GM23338 (cell line): ENCODE results near the gene CUX1. TPM values are rescaled to one million over a fixed set of nuclear protein-coding genes. Genes with fewer than 3 reads are reported as not detected.

Experiments
- ATAC-seq: fragments of 200-7000 bp; cut with Tn5 transposase; 3 replicates; pipeline ENCODE4 v1.9.1; 2020
- DNase-seq: peaks from one replicate; pipeline ENCODE4 v3.0.0-alpha.2; 2015; ENCODE audit warnings: low spot score
- H2AFZ ChIP-seq: fragments of 200-600 bp; sonication (generic); 2 replicates; pipeline ENCODE4 v1.8.0; 2016; ENCODE audit warnings: antibody characterized with exemption, mild to moderate bottlenecking, moderate library complexity
- H3F3A ChIP-seq: fragments of 200-600 bp; sonication (generic); replicated peaks from 2 replicates; pipeline ENCODE4 v1.8.0; 2017; ENCODE audit warnings: antibody characterized with exemption, mixed run types, low read depth
- H3K27ac ChIP-seq: fragments of 200-600 bp; sonication (generic); 2 replicates; pipeline ENCODE4 v1.6.1; 2016; ENCODE audit warnings: low read depth
- H3K27me3 ChIP-seq: fragments of 200-600 bp; sonication (generic); 2 replicates; pipeline ENCODE4 v1.8.0; 2016; ENCODE audit warnings: mild to moderate bottlenecking, mixed run types, moderate library complexity; ENCODE audit not compliant: insufficient read depth
- H3K36me3 ChIP-seq: fragments of 200-600 bp; sonication (generic); 2 replicates; pipeline ENCODE4 v1.8.0; 2016; ENCODE audit warnings: mild to moderate bottlenecking; ENCODE audit not compliant: insufficient read depth
- H3K4me1 ChIP-seq: fragments of 200-600 bp; sonication (generic); 2 replicates; pipeline ENCODE4 v1.8.0; 2016; ENCODE audit warnings: mild to moderate bottlenecking, moderate library complexity; ENCODE audit not compliant: insufficient read depth
- H3K4me2 ChIP-seq: fragments of 200-600 bp; sonication (generic); 2 replicates; pipeline ENCODE4 v1.7.1; 2017; ENCODE audit warnings: mixed run types
- H3K4me3 ChIP-seq: fragments of 200-600 bp; sonication (generic); 2 replicates; pipeline ENCODE4 v1.6.1; 2016; ENCODE audit warnings: mixed run types
- H3K79me2 ChIP-seq: fragments of 200-600 bp; sonication (generic); replicated peaks from 2 replicates; pipeline ENCODE4 v1.8.0; 2017; ENCODE audit warnings: mild to moderate bottlenecking; ENCODE audit not compliant: insufficient read depth
- H3K9me2 ChIP-seq: fragments of 200-600 bp; sonication (generic); 2 replicates; pipeline ENCODE4 v1.8.0; 2017; ENCODE audit not compliant: insufficient read depth
- H4K20me1 ChIP-seq: fragments of 200-600 bp; sonication (generic); replicated peaks from 2 replicates; pipeline ENCODE4 v1.8.0; 2017; ENCODE audit warnings: mild to moderate bottlenecking; ENCODE audit not compliant: insufficient read depth
- H3K27ac Mint-ChIP-seq: 2 replicates; pipeline ENCODE4 v1.8.0; 2020; ENCODE audit warnings: inconsistent platforms, mild to moderate bottlenecking, moderate library complexity, mixed read lengths
- H3K27me3 Mint-ChIP-seq: 3 replicates; pipeline ENCODE4 v1.8.0; 2022; ENCODE audit warnings: low read depth, mild to moderate bottlenecking, moderate library complexity, mixed read lengths, inconsistent platforms; ENCODE audit not compliant: insufficient read depth, poor library complexity
- H3K36me3 Mint-ChIP-seq: 3 replicates; pipeline ENCODE4 v1.8.0; 2021; ENCODE audit warnings: low read depth, mild to moderate bottlenecking, inconsistent platforms, moderate library complexity, mixed read lengths
- H3K4me1 Mint-ChIP-seq: 3 replicates; pipeline ENCODE4 v1.8.0; 2020; ENCODE audit warnings: mild to moderate bottlenecking, inconsistent platforms, mixed read lengths
- H3K4me3 Mint-ChIP-seq: 3 replicates; pipeline ENCODE4 v1.8.0; 2021; ENCODE audit warnings: moderate library complexity, mild to moderate bottlenecking, inconsistent platforms, mixed read lengths
- H3K9me3 Mint-ChIP-seq: 3 replicates; pipeline ENCODE4 v1.8.0; 2020; ENCODE audit warnings: moderate library complexity, mild to moderate bottlenecking, inconsistent platforms, mixed read lengths
- CREB1 ChIP-seq: fragments of 250-450 bp; sonication (Bioruptor Pico); IDR thresholded peaks from 2 replicates; pipeline ENCODE4 v1.5.0; 2020; ENCODE audit warnings: low read depth, mild to moderate bottlenecking, moderate library complexity
- ETS1 ChIP-seq: IDR thresholded peaks from 2 replicates; pipeline ENCODE4 v1.6.1; 2016; ENCODE audit warnings: antibody characterized with exemption
- EZH2 ChIP-seq: fragments of 200-600 bp; sonication (generic); IDR thresholded peaks from one replicate; pipeline ENCODE4 v1.8.0; 2017; ENCODE audit warnings: antibody characterized with exemption, mild to moderate bottlenecking, low read depth; ENCODE audit not compliant: unreplicated experiment
- EZH2phosphoT487 ChIP-seq: fragments of 200-600 bp; sonication (generic); IDR thresholded peaks from one replicate; pipeline ENCODE4 v1.8.1; 2018; ENCODE audit warnings: antibody characterized with exemption; ENCODE audit not compliant: unreplicated experiment
- JUNB ChIP-seq: IDR thresholded peaks from one replicate; pipeline ENCODE4 v1.6.1; 2016; ENCODE audit warnings: antibody characterized with exemption; ENCODE audit not compliant: unreplicated experiment
- NANOG ChIP-seq: IDR thresholded peaks from 2 replicates; pipeline ENCODE4 v1.6.1; 2016; ENCODE audit warnings: antibody characterized with exemption, borderline replicate concordance
- POLR2AphosphoS5 ChIP-seq: IDR thresholded peaks from 2 replicates; pipeline ENCODE4 v1.6.1; 2016; ENCODE audit warnings: antibody characterized with exemption, low read depth
- REST ChIP-seq: IDR thresholded peaks from one replicate; pipeline ENCODE4 v1.6.1; 2018; ENCODE audit warnings: antibody characterized with exemption; ENCODE audit not compliant: unreplicated experiment
- STAT1 ChIP-seq: IDR thresholded peaks from one replicate; pipeline ENCODE4 v1.6.1; 2016; ENCODE audit warnings: antibody characterized with exemption; ENCODE audit not compliant: unreplicated experiment
- ZNF114 ChIP-seq: fragments of 250-450 bp; sonication (Bioruptor Pico); IDR thresholded peaks from 2 replicates; pipeline ENCODE4 v1.5.0; 2020; ENCODE audit warnings: mild to moderate bottlenecking, moderate library complexity
- ZNF331 ChIP-seq: fragments of 250-450 bp; sonication (Bioruptor Pico); IDR thresholded peaks from 2 replicates; pipeline ENCODE4 v1.5.0; 2020; ENCODE audit warnings: low read depth, mild to moderate bottlenecking, moderate library complexity
- polyA plus RNA-seq: library from polyadenylated mRNA; unstranded; fragments of >200 nt; fragmentation: Nextera tagmentation; extraction: Ambion mirVana; gene quantifications from 2 replicates; pipeline ENCODE4 v1.2.1, GENCODE V29; 2016
- total RNA-seq: library from RNA; depleted of rRNA; stranded (reverse); fragments of >200 nt; shearing (Covaris generic); gene quantifications from 2 replicates; pipeline ENCODE4 v1.2.3, GENCODE V29; 2014
- TF ChIP-seq, protein P1 (sequence below), 2 experiments: fragments of 200-600 bp in 1 of 2; sonication (generic) in 1 of 2; conservative IDR thresholded peaks; 2 replicates each; pipeline versions ENCODE4 v1.5.1 to v1.6.1; 2016 to 2017; ENCODE audit warnings: antibody characterized with exemption in 2 of 2, low read depth in 2 of 2, mild to moderate bottlenecking in 2 of 2, moderate library complexity in 1 of 2
- TF ChIP-seq, protein P2 (sequence below): fragments of 250-450 bp; sonication (Bioruptor Pico); IDR thresholded peaks from 2 replicates; pipeline ENCODE4 v1.5.0; 2020; ENCODE audit warnings: mild to moderate bottlenecking, moderate library complexity

The CUX1 gene
- total and polyA plus RNA-seq, 2 experiments from 2014 or later, result 49.9 to 64.0 TPM

DNA sequence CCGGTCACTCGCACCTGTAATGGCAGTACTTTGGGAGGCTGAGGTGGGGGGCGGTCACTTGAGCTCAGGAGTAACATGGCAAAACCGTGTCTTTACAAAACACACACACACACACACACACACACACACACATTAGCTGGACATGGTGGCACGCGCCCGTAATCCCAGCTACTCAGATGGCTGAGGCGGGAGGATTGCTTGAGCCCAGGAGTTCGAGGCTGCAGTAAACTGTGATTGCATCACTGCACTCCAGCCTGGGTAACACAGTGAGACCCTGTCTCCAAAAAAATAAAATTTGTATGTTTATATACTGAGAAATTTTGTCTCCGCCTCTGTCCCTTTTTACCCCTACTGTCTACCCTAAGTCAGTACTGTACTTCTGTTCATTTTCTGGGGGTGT, 86.6 kb downstream of the CUX1 start:
- Histone ChIP-seq H3K79me2 (peaks cover 99% of the 10 kb centered on the region), H3K36me3 (no peaks in the 10 kb centered on the region), H3K4me3 (no peak overlapping the region), H4K20me1 (peaks cover 58% of the 10 kb centered on the region), H2AFZ (no peak overlapping the region), H3K4me2 (no peak overlapping the region), H3K4me1 (peaks cover 10% of the 10 kb centered on the region; the same call in 1 of the 2 replicates), H3F3A (no peaks in the 10 kb centered on the region), H3K27me3 (no peaks in the 10 kb centered on the region), H3K9me2 (no peaks in the 10 kb centered on the region), H3K27ac (no peak overlapping the region)
- Mint-ChIP-seq H3K4me1 (peaks cover 23% of the 10 kb centered on the region), H3K9me3 (no peaks in the 10 kb centered on the region), H3K36me3 (peaks cover 5% of the 10 kb centered on the region; the same call in 2 of the 3 replicates), H3K27ac (no peak overlapping the region), H3K27me3 (peaks cover 8% of the 10 kb centered on the region), H3K4me3 (no peak overlapping the region)
- ATAC-seq, result no peak
- no peak for DNase-seq
- TF ChIP-seq EZH2, result no peak
- TF ChIP-seq ZNF331, result no peak
- TF ChIP-seq, protein P1, sequence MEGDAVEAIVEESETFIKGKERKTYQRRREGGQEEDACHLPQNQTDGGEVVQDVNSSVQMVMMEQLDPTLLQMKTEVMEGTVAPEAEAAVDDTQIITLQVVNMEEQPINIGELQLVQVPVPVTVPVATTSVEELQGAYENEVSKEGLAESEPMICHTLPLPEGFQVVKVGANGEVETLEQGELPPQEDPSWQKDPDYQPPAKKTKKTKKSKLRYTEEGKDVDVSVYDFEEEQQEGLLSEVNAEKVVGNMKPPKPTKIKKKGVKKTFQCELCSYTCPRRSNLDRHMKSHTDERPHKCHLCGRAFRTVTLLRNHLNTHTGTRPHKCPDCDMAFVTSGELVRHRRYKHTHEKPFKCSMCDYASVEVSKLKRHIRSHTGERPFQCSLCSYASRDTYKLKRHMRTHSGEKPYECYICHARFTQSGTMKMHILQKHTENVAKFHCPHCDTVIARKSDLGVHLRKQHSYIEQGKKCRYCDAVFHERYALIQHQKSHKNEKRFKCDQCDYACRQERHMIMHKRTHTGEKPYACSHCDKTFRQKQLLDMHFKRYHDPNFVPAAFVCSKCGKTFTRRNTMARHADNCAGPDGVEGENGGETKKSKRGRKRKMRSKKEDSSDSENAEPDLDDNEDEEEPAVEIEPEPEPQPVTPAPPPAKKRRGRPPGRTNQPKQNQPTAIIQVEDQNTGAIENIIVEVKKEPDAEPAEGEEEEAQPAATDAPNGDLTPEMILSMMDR (conservative IDR thresholded peaks at IDR 0.05; ENCODE audit: low read depth in 2 of 2), result no peak
- TF ChIP-seq JUNB, result no peak
- no peak for TF ChIP-seq ZNF114 (CRISPR knock-in tag)
- TF ChIP-seq POLR2AphosphoS5, result no peak
- TF ChIP-seq, protein P2, sequence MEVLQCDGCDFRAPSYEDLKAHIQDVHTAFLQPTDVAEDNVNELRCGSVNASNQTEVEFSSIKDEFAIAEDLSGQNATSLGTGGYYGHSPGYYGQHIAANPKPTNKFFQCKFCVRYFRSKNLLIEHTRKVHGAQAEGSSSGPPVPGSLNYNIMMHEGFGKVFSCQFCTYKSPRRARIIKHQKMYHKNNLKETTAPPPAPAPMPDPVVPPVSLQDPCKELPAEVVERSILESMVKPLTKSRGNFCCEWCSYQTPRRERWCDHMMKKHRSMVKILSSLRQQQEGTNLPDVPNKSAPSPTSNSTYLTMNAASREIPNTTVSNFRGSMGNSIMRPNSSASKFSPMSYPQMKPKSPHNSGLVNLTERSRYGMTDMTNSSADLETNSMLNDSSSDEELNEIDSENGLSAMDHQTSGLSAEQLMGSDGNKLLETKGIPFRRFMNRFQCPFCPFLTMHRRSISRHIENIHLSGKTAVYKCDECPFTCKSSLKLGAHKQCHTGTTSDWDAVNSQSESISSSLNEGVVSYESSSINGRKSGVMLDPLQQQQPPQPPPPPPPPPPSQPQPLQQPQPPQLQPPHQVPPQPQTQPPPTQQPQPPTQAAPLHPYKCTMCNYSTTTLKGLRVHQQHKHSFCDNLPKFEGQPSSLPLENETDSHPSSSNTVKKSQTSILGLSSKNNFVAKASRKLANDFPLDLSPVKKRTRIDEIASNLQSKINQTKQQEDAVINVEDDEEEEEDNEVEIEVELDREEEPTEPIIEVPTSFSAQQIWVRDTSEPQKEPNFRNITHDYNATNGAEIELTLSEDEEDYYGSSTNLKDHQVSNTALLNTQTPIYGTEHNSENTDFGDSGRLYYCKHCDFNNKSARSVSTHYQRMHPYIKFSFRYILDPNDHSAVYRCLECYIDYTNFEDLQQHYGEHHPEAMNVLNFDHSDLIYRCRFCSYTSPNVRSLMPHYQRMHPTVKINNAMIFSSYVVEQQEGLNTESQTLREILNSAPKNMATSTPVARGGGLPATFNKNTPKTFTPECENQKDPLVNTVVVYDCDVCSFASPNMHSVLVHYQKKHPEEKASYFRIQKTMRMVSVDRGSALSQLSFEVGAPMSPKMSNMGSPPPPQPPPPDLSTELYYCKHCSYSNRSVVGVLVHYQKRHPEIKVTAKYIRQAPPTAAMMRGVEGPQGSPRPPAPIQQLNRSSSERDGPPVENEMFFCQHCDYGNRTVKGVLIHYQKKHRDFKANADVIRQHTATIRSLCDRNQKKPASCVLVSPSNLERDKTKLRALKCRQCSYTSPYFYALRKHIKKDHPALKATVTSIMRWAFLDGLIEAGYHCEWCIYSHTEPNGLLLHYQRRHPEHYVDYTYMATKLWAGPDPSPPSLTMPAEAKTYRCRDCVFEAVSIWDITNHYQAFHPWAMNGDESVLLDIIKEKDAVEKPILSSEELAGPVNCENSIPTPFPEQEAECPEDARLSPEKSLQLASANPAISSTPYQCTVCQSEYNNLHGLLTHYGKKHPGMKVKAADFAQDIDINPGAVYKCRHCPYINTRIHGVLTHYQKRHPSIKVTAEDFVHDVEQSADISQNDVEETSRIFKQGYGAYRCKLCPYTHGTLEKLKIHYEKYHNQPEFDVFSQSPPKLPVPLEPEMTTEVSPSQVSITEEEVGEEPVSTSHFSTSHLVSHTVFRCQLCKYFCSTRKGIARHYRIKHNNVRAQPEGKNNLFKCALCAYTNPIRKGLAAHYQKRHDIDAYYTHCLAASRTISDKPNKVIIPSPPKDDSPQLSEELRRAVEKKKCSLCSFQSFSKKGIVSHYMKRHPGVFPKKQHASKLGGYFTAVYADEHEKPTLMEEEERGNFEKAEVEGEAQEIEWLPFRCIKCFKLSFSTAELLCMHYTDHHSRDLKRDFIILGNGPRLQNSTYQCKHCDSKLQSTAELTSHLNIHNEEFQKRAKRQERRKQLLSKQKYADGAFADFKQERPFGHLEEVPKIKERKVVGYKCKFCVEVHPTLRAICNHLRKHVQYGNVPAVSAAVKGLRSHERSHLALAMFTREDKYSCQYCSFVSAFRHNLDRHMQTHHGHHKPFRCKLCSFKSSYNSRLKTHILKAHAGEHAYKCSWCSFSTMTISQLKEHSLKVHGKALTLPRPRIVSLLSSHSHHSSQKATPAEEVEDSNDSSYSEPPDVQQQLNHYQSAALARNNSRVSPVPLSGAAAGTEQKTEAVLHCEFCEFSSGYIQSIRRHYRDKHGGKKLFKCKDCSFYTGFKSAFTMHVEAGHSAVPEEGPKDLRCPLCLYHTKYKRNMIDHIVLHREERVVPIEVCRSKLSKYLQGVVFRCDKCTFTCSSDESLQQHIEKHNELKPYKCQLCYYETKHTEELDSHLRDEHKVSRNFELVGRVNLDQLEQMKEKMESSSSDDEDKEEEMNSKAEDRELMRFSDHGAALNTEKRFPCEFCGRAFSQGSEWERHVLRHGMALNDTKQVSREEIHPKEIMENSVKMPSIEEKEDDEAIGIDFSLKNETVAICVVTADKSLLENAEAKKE (CRISPR knock-in tag), result no peak
- no peak for TF ChIP-seq ETS1
- TF ChIP-seq EZH2phosphoT487, result no peak
- TF ChIP-seq STAT1, result no peak
- no peak for TF ChIP-seq NANOG
- no peak for TF ChIP-seq CREB1 (CRISPR knock-in tag)
- TF ChIP-seq REST, result no peak
